C4-2B (cell line): ENCODE results near the gene WDR82.

Source experiments
- H3K27ac ChIP-seq: fragments of 450-650 bp; 2 replicates; pipeline ENCODE4 v1.5.1; 2017
- CTCF ChIP-seq: fragments of 450-650 bp; conservative IDR thresholded peaks from 2 replicates; pipeline ENCODE4 v1.5.1; 2017; ENCODE audit warnings: mild to moderate bottlenecking
- ZFX ChIP-seq: fragments of 450-650 bp; IDR thresholded peaks from 2 replicates; pipeline ENCODE4 v1.6.1; 2017

Gene WDR82

DNA sequence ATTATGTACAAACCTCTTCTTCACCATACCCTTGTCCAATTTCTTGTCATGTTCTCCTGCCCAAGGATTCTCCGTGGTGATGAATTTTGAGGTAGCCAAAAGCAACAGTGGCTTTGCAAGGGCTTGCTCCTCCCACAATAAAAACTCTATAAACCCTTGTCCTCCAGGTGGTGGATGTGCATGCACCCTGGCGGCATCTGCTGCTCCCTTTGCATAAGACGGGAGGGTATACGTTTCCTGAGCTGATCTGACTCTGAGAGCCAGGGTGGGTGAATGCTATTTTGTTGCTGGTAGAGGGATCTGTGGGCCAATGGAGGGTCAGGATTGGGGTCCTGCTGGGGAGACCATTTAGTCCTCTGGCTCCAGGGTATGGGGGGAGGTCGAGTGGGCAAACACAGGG is 43.0 kb upstream of the WDR82 start:
- no peak overlapping the region for H3K27ac ChIP-seq
- TF ChIP-seq ZFX (no peak), CTCF (no peak)

- no peak overlapping the region for H3K27ac ChIP-seq
- TF ChIP-seq CTCF (no peak), ZFX (no peak)
These were observed 41.6 kb upstream of the WDR82 start for GRCh38 chr3:52319921-52320595.

- TF ChIP-seq CTCF (no peak), ZFX (no peak)
These were observed 39.9 kb upstream of the WDR82 start for GRCh38 chr3:52318186-52318816.

DNA sequence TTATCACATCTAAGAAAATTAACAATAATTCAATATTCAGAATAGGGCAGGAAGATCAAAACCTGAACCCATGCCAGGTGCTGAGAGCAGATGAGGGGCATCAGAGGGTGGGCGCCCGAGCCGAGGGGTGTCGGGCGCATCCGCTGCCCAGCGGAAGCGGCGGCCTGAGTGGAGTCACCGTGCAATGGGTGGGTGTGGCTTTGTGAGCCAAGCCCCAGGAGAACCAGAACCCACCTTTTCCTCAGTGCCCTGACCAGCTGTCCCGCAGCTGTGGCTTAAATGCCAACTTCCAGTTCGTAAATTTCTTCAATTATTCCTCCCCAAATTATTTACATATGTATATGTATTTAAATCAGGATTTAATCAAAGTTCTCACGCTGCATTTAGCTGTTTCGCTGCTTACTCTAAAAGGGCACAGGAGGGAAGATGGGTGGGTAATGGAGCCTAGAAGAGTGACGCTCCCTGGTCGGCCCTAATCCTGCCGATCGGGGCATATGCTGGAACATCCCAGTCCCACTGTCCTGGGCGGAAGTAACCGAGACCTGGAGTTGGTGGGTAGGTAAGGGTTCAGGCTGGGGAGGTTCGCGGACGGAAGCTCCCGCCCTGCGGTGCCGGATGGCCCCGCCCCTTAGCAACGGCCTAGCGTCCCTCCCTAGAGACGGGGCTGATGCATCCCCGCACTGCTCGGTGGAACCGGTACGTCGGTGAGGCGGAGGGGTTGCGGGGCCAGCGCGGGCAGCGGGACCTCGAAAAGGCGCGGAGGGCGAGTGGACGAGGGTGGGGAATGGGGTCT is 39.0 kb upstream of the WDR82 start:
- no peak overlapping the region for H3K27ac ChIP-seq
- no peak for TF ChIP-seq ZFX
- no peak for TF ChIP-seq CTCF

More at GRCh38 chr3:52318186-52318816, 39.9 kb upstream of the WDR82 start:
- H3K27ac ChIP-seq = no peak overlapping the region

DNA sequence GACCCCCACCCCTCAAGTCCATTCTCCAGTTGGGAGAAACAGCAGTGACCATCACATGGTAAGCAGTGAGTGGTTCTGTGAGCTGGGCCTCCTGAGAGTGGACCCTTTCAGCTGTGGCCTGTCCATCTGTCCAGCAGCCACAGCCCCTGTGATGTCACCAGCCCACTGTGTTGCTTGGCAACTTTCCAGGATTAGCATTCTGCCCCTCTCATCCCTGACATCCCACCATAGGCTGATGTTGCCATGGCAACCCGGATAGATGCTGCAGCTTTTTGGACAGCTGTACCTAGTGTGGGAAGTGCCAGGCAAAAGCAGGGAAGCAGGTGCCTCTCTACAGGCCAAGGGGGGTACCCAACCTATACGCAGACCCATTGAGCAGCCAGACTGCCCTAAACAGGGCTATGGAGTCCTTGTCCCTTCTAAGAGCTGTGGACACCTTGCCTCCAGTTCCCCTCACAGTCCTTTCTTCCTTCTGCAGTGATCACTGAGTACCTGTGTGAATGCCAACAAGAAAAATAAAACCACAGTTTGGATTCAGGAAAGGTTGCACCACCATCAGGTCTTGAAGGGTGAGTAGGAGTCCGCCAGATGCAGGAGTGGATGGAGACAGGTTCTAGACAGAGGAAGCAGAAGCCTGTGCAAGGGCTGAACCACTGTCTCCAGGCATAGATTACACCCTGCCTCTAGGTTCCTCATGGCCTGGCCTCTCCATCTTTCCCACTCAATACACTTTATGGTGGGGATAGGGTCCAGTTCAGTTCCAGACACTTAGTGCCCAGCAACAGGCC is 37.7 kb upstream of the WDR82 start, which contains the start of gene DNAH1:
Gene DNAH1, plus strand, starts transcription at position 343 of the 788 bp plus-strand sequence. CDS start 6,124 bp downstream, outside the sequence.
- no peak within 1 kb of the TSS for H3K27ac ChIP-seq
- TF ChIP-seq ZFX (no peak), CTCF (no peak)

GRCh38 chr3:52315006-52315405 is 36.6 kb upstream of the WDR82 start:
- TF ChIP-seq ZFX (no peak), CTCF (no peak)
- no peak overlapping the region for H3K27ac ChIP-seq
